NCI-H2029 (cell line): ENCODE data around the gene CCDC152.
"Not testable (repeated sequence)": the region's sequence is repeated elsewhere in the genome, so short reads cannot be mapped to it uniquely, and the experiment has no call there.

Experiments
- DNase-seq: peaks from one replicate; lab custom pipeline; 2025; lab: John Stamatoyannopoulos, UW

CCDC152 gene

GRCh38 chr5:42812620-42813019, 56.0 kb downstream of the CCDC152 start:
- DNase-seq: no peak

GRCh38 chr5:42813533-42813932, 56.9 kb downstream of the CCDC152 start:
- DNase-seq: no peak

- DNase-seq: not testable (repeated sequence)
Measured at GRCh38 chr5:42816546-42816945, 59.9 kb downstream of the CCDC152 start.

- DNase-seq: no peak
Measured at GRCh38 chr5:42819745-42820144, 63.1 kb downstream of the CCDC152 start.

- no peak for DNase-seq
Measured at GRCh38 chr5:42822548-42822947, 65.9 kb downstream of the CCDC152 start.

GRCh38 chr5:42824347-42824976, 67.8 kb downstream of the CCDC152 start:
- DNase-seq: no peak

- no peak for DNase-seq
Measured at GRCh38 chr5:42825422-42826148, 69.0 kb downstream of the CCDC152 start.

- DNase-seq: no peak
Measured at GRCh38 chr5:42826757-42827515, 70.3 kb downstream of the CCDC152 start.

- no peak for DNase-seq
Measured at GRCh38 chr5:42828671-42829070, 72.1 kb downstream of the CCDC152 start.

- no peak for DNase-seq
Measured at GRCh38 chr5:42830924-42831323, 74.3 kb downstream of the CCDC152 start.

- DNase-seq: no peak
Measured at GRCh38 chr5:42832060-42832459, 75.4 kb downstream of the CCDC152 start.

GRCh38 chr5:42836070-42836769, 79.6 kb downstream of the CCDC152 start:
- no peak for DNase-seq

- no peak for DNase-seq
Measured at GRCh38 chr5:42837601-42838000, 81.0 kb downstream of the CCDC152 start.

- DNase-seq: no peak
Measured at GRCh38 chr5:42839196-42839595, 82.6 kb downstream of the CCDC152 start.

GRCh38 chr5:42840269-42840668, 83.7 kb downstream of the CCDC152 start:
- no peak for DNase-seq

GRCh38 chr5:42840842-42841567, 84.4 kb downstream of the CCDC152 start:
- DNase-seq: no peak

- no peak for DNase-seq
Measured at GRCh38 chr5:42842921-42843641, 86.5 kb downstream of the CCDC152 start.

- no peak for DNase-seq
Measured at GRCh38 chr5:42843675-42844292, 87.2 kb downstream of the CCDC152 start.

GRCh38 chr5:42844408-42844807, 87.8 kb downstream of the CCDC152 start:
- DNase-seq: not testable (repeated sequence)

GRCh38 chr5:42848545-42848944, 91.9 kb downstream of the CCDC152 start:
- DNase-seq: no peak

GRCh38 chr5:42851481-42851880, 94.9 kb downstream of the CCDC152 start:
- DNase-seq: no peak
